CD4-positive, alpha-beta T cell (primary cell): Measurements from ENCODE around the gene SNX8. TPM values are rescaled to one million over a fixed set of nuclear protein-coding genes. Genes with fewer than 3 reads are reported as not detected.

Experiments
- ATAC-seq: fragments of 200-7000 bp; cut with Tn5 transposase; one replicate; pipeline ENCODE4 v1.10.0; 2022; ENCODE audit warnings: mild to moderate bottlenecking; ENCODE audit not compliant: poor library complexity
- CTCF ChIA-PET: fragments of 350-600 bp; sonication (Branson Sonifier 250); formaldehyde crosslinking; loops from one replicate; lab custom pipeline; 2021; ENCODE audit warnings: antibody characterized with exemption, inconsistent platforms; lab: Charles Lee
- POLR2A ChIA-PET: fragments of 350-600 bp; sonication (Branson Sonifier 250); formaldehyde crosslinking; loops from one replicate; lab custom pipeline; 2021; ENCODE audit warnings: antibody characterized with exemption, inconsistent platforms; lab: Charles Lee
- DNase-seq, 14 experiments: peaks; one replicate each; pipeline ENCODE4 v3.0.0-alpha.2; 2013 to 2020; ENCODE audit warnings: mixed read lengths in 2 of 14
- H3K27ac ChIP-seq, 2 donors: one replicate each; pipeline versions ENCODE4 v1.5.1 to v1.7.0; 2013; ENCODE audit warnings: low read length in 2 of 2, low read depth in 1 of 2, mild to moderate bottlenecking in 1 of 2
- H3K27me3 ChIP-seq, 2 experiments: 1 replicate in 1 of 2; 2 replicates in 1 of 2; pipeline versions ENCODE4 v1.6.1 to v1.7.0; 2013; ENCODE audit warnings: low read length in 2 of 2, control low read depth in 1 of 2, mild to moderate bottlenecking in 1 of 2, moderate library complexity in 1 of 2; ENCODE audit not compliant: insufficient read depth in 2 of 2, control insufficient read depth in 1 of 2
- H3K36me3 ChIP-seq: one replicate; pipeline ENCODE4 v1.6.1; 2013; ENCODE audit warnings: low read length, control low read depth; ENCODE audit not compliant: insufficient read depth
- H3K4me1 ChIP-seq: one replicate; pipeline ENCODE4 v1.6.1; 2013; ENCODE audit warnings: low read length, control low read depth; ENCODE audit not compliant: insufficient read depth
- H3K4me3 ChIP-seq: one replicate; pipeline ENCODE4 v1.5.1; 2013; ENCODE audit warnings: mild to moderate bottlenecking, low read length, moderate library complexity
- H3K9me3 ChIP-seq, 2 experiments: 1 replicate in 1 of 2; 2 replicates in 1 of 2; pipeline versions ENCODE4 v1.6.1 to v1.7.0; 2013; ENCODE audit warnings: low read length in 2 of 2, mild to moderate bottlenecking in 2 of 2, control low read depth in 1 of 2, moderate library complexity in 1 of 2; ENCODE audit not compliant: control insufficient read depth in 1 of 2, insufficient read depth in 1 of 2
- H3K27ac Mint-ChIP-seq: one replicate; pipeline ENCODE4 v1.8.0; 2020; ENCODE audit warnings: mixed read lengths
- H3K27me3 Mint-ChIP-seq: one replicate; pipeline ENCODE4 v1.8.0; 2021; ENCODE audit warnings: mixed read lengths
- H3K36me3 Mint-ChIP-seq: one replicate; pipeline ENCODE4 v1.8.0; 2021; ENCODE audit warnings: low read depth, mixed read lengths
- H3K4me1 Mint-ChIP-seq: one replicate; pipeline ENCODE4 v1.8.0; 2021; ENCODE audit warnings: low read depth, mixed read lengths
- H3K4me3 Mint-ChIP-seq: one replicate; pipeline ENCODE4 v1.8.0; 2020; ENCODE audit warnings: mild to moderate bottlenecking, mixed read lengths
- H3K9me3 Mint-ChIP-seq: one replicate; pipeline ENCODE4 v1.8.0; 2020; ENCODE audit warnings: mixed read lengths
- CTCF ChIP-seq: fragments of 200-600 bp; IDR thresholded peaks from one replicate; pipeline ENCODE4 v1.8.0; 2022; ENCODE audit warnings: antibody characterized with exemption, mild to moderate bottlenecking
- intact Hi-C, 2 experiments: fragments of 100-400 bp; cut with DNase I in 1 of 2; cut with micrococcal nuclease in 1 of 2; formaldehyde crosslinking; loops; one replicate each; pipeline versions ENCODE4 v1.15.1 to v1.9.0; 2023 to 2025; cut with DNase I, micrococcal nuclease
- total RNA-seq, 174 experiments: library from RNA in 2 of 174; stranded (reverse) in 2 of 174; gene quantifications; one replicate each; pipeline ENCODE4 v1.2.3 and lab custom pipeline; 2021 to 2026

Gene SNX8
- total RNA-seq, 2 experiments from 2014 or later, result 4.2 to 4.5 TPM

- Histone ChIP-seq H3K4me1 (peaks cover 12% of the 10 kb centered on the region), H3K27ac (no peak overlapping the region), H3K9me3 (no peaks in the 10 kb centered on the region), H3K36me3 (no peaks in the 10 kb centered on the region), H3K27me3 (no peaks in the 10 kb centered on the region), H3K4me3 (peak overlapping the region; percentile 34)
- no peaks in the 10 kb centered on the region for H3K9me3 Mint-ChIP-seq
- intact Hi-C loops, result no loop called here
- CTCF ChIA-PET, result no interaction called here
- DNase-seq (peak in 5 of 14 experiments; percentile 7 to 55 (median 41)), ATAC-seq (peak; percentile 72)
- POLR2A ChIA-PET, result interaction anchor here (0.6 to 1.4 kb wide), 4 partner anchors 20 to 92 kb away, joined by 3 to 7 read pairs (median 4); partner anchors contain the start of genes MAD1L1, MRM2 and NUDT1
- H3K27me3 Mint-ChIP-seq, result no peaks in the 10 kb centered on the region
- no peak for TF ChIP-seq CTCF
- peak overlapping the region; percentile 90 for H3K27ac Mint-ChIP-seq
- H3K36me3 Mint-ChIP-seq, result peaks cover under 1% of the 10 kb centered on the region
- H3K4me1 Mint-ChIP-seq, result peaks cover 8% of the 10 kb centered on the region
- H3K4me3 Mint-ChIP-seq, result peak overlapping the region; percentile 48
These were observed 52.6 kb downstream of the SNX8 start for GRCh38 chr7:2261611-2262010.

- H3K4me3 ChIP-seq, result no peak overlapping the region
- TF ChIP-seq CTCF, result no peak
- ATAC-seq (no peak), DNase-seq (no peak)
- no peaks in the 10 kb centered on the region for H3K27me3 ChIP-seq
- H3K4me3 Mint-ChIP-seq, result no peak overlapping the region
- intact Hi-C loops, result no loop called here
- no peaks in the 10 kb centered on the region for H3K36me3 ChIP-seq
- peaks cover 8% of the 10 kb centered on the region for H3K4me1 Mint-ChIP-seq
- peaks cover 4% of the 10 kb centered on the region for H3K36me3 Mint-ChIP-seq
- ChIA-PET POLR2A (interaction anchor here (1.4 kb wide), 1 partner anchor 19 kb away, joined by 7 read pairs; the partner anchor contains the start of genes MRM2 and NUDT1), CTCF (no interaction called here)
- H3K4me1 ChIP-seq, result peaks cover 12% of the 10 kb centered on the region
- H3K27me3 Mint-ChIP-seq, result no peaks in the 10 kb centered on the region
- no peak overlapping the region for H3K27ac ChIP-seq
- no peaks in the 10 kb centered on the region for H3K9me3 ChIP-seq
- no peaks in the 10 kb centered on the region for H3K9me3 Mint-ChIP-seq
- H3K27ac Mint-ChIP-seq, result no peak overlapping the region
These were observed 53.4 kb downstream of the SNX8 start for GRCh38 chr7:2260820-2261219.

- Mint-ChIP-seq H3K27me3 (no peaks in the 10 kb centered on the region), H3K4me3 (no peak overlapping the region), H3K4me1 (peaks cover 8% of the 10 kb centered on the region), H3K36me3 (peaks cover 4% of the 10 kb centered on the region), H3K27ac (no peak overlapping the region), H3K9me3 (no peaks in the 10 kb centered on the region)
- Histone ChIP-seq H3K27ac (no peak overlapping the region), H3K4me3 (no peak overlapping the region), H3K9me3 (no peaks in the 10 kb centered on the region), H3K4me1 (peaks cover 12% of the 10 kb centered on the region), H3K36me3 (no peaks in the 10 kb centered on the region), H3K27me3 (no peaks in the 10 kb centered on the region)
- DNase-seq, result no peak
- no peak for TF ChIP-seq CTCF
- intact Hi-C loops, result no loop called here
- no peak for ATAC-seq
- ChIA-PET CTCF (no interaction called here), POLR2A (no interaction called here)
These were observed 54.8 kb downstream of the SNX8 start for GRCh38 chr7:2259480-2259879.
